GM13976 (cell line): ENCODE results near the gene AAMP.
A peak's percentile ranks its signal among the peaks of the same experiment; 100 is the strongest.

ENCODE experiments used
- DNase-seq: peaks from one replicate; pipeline ENCODE4 v3.0.0; 2012; ENCODE audit warnings: low spot score
- CTCF ChIP-seq: IDR thresholded peaks from 2 replicates; pipeline ENCODE4 v1.5.1; 2012; ENCODE audit warnings: borderline replicate concordance, mild to moderate bottlenecking; ENCODE audit not compliant: insufficient read depth; ENCODE audit errors: extremely low read depth, missing control alignments, control extremely low read depth
- in situ Hi-C: fragments of 300-500 bp; cut with MboI; formaldehyde crosslinking; loops from one replicate; pipeline ENCODE4 v1.12.0; 2022; ENCODE audit warnings: low sequenced_read_pairs, mixed read lengths, inconsistent platforms; ENCODE audit not compliant: unreplicated experiment

Gene AAMP

GRCh38 chr2:218289639-218290315, 19.8 kb upstream of the AAMP start:
- DNase-seq = no peak
- in situ Hi-C loops = no loop called here
- TF ChIP-seq CTCF = no peak

GRCh38 chr2:218286570-218287459, 16.9 kb upstream of the AAMP start:
- in situ Hi-C loops = no loop called here
- peak; percentile 89 for DNase-seq
- TF ChIP-seq CTCF = no peak

GRCh38 chr2:218285604-218286003, 15.7 kb upstream of the AAMP start:
- in situ Hi-C loops = no loop called here
- no peak for DNase-seq
- TF ChIP-seq CTCF = no peak

- in situ Hi-C loops = no loop called here
- TF ChIP-seq CTCF = no peak
- DNase-seq = peak; percentile 79
Observed at GRCh38 chr2:218284106-218284811, 14.3 kb upstream of the AAMP start.

- no peak for DNase-seq
- TF ChIP-seq CTCF = no peak
- in situ Hi-C loops = no loop called here
Observed at GRCh38 chr2:218282173-218282991, 12.4 kb upstream of the AAMP start.

GRCh38 chr2:218281449-218281848, 11.5 kb upstream of the AAMP start:
- TF ChIP-seq CTCF = no peak
- in situ Hi-C loops = no loop called here
- no peak for DNase-seq
